ENCODE results near the gene CCDC188. TPM values are rescaled to one million over a fixed set of nuclear protein-coding genes. Genes with fewer than 3 reads are reported as not detected.

Gene CCDC188
- total and polyA plus RNA-seq, 2 donors (not counting 1 experiment from before 2014, with no cell fraction given): 0.33 to 0.59 TPM

GRCh38 chr22:20191000-20191515 lies 40.2 kb upstream of the CCDC188 start:
- Histone ChIP-seq H3K4me3 (replicated peaks in 1 of 4; ENCODE audit: control extremely low read depth in 1 of 4, insufficient read depth in 1 of 4, low read depth in 3 of 4, low read length in 4 of 4) (no peak overlapping the region), H3K4me2 (ENCODE audit: extremely low read depth, insufficient read depth, low read length) (no peak overlapping the region), H3K36me3 (ENCODE audit: control insufficient read depth, insufficient read depth, low read length) (no peaks in the 10 kb centered on the region), H3K4me1 (ENCODE audit: control insufficient read depth, extremely low read depth, insufficient read depth, low read length) (no peaks in the 10 kb centered on the region), H3K9me3 (ENCODE audit: control insufficient read depth, insufficient read depth, low read depth, low read length) (no peaks in the 10 kb centered on the region), H4K20me1 (ENCODE audit: control insufficient read depth, extremely low read depth, insufficient read depth, low read length) (peaks cover 2% of the 10 kb centered on the region), H3K79me2 (ENCODE audit: control insufficient read depth, insufficient read depth, low read length) (no peaks in the 10 kb centered on the region), H3K27ac (ENCODE audit: insufficient read depth, low read length) (no peak overlapping the region), H3K9ac (ENCODE audit: insufficient read depth, low read length) (no peak overlapping the region), H2AFZ (ENCODE audit: low read length) (no peak overlapping the region), H3K27me3 (ENCODE audit: control insufficient read depth, insufficient read depth, low read length) (no peaks in the 10 kb centered on the region)
- no peak for DNase-seq (ENCODE audit: low read depth in 2 of 2)
- TF ChIP-seq EZH2 (IDR thresholded peaks at IDR 0.05; ENCODE audit: low read length, missing control alignments) (no peak), CTCF (conservative IDR thresholded peaks at IDR 0.05 in 1 of 2, IDR thresholded peaks at IDR 0.05 in 1 of 2; ENCODE audit: low read depth in 1 of 2, low read length in 2 of 2) (no peak)

- H3K9me3 ChIP-seq (ENCODE audit: control insufficient read depth, insufficient read depth, low read depth, low read length): no peaks in the 10 kb centered on the region
- TF ChIP-seq CTCF (conservative IDR thresholded peaks at IDR 0.05 in 1 of 2, IDR thresholded peaks at IDR 0.05 in 1 of 2; ENCODE audit: low read depth in 1 of 2, low read length in 2 of 2): no peak
- no peak for TF ChIP-seq EZH2 (IDR thresholded peaks at IDR 0.05; ENCODE audit: low read length, missing control alignments)
- no peaks in the 10 kb centered on the region for H3K27me3 ChIP-seq (ENCODE audit: control insufficient read depth, insufficient read depth, low read length)
- no peak overlapping the region for H3K4me2 ChIP-seq (ENCODE audit: extremely low read depth, insufficient read depth, low read length)
- peaks cover 2% of the 10 kb centered on the region for H4K20me1 ChIP-seq (ENCODE audit: control insufficient read depth, extremely low read depth, insufficient read depth, low read length)
- H3K4me3 ChIP-seq (replicated peaks in 1 of 4; ENCODE audit: control extremely low read depth in 1 of 4, insufficient read depth in 1 of 4, low read depth in 3 of 4, low read length in 4 of 4): no peak overlapping the region
- H3K4me1 ChIP-seq (ENCODE audit: control insufficient read depth, extremely low read depth, insufficient read depth, low read length): no peaks in the 10 kb centered on the region
- DNase-seq (ENCODE audit: low read depth in 2 of 2): no peak
- H3K79me2 ChIP-seq (ENCODE audit: control insufficient read depth, insufficient read depth, low read length): no peaks in the 10 kb centered on the region
- H3K9ac ChIP-seq (ENCODE audit: insufficient read depth, low read length): no peak overlapping the region
- H3K36me3 ChIP-seq (ENCODE audit: control insufficient read depth, insufficient read depth, low read length): no peaks in the 10 kb centered on the region
- no peak overlapping the region for H3K27ac ChIP-seq (ENCODE audit: insufficient read depth, low read length)
- H2AFZ ChIP-seq (ENCODE audit: low read length): no peak overlapping the region
These were observed 37.7 kb upstream of the CCDC188 start for GRCh38 chr22:20188567-20188877.

GRCh38 chr22:20187777-20188566 lies 37.1 kb upstream of the CCDC188 start:
- Histone ChIP-seq H3K79me2 (ENCODE audit: control insufficient read depth, insufficient read depth, low read length) (no peaks in the 10 kb centered on the region), H3K4me1 (ENCODE audit: control insufficient read depth, extremely low read depth, insufficient read depth, low read length) (no peaks in the 10 kb centered on the region), H3K4me3 (replicated peaks in 1 of 4; ENCODE audit: control extremely low read depth in 1 of 4, insufficient read depth in 1 of 4, low read depth in 3 of 4, low read length in 4 of 4) (no peak overlapping the region), H3K9me3 (ENCODE audit: control insufficient read depth, insufficient read depth, low read depth, low read length) (no peaks in the 10 kb centered on the region), H3K9ac (ENCODE audit: insufficient read depth, low read length) (no peak overlapping the region), H2AFZ (ENCODE audit: low read length) (no peak overlapping the region), H3K27me3 (ENCODE audit: control insufficient read depth, insufficient read depth, low read length) (no peaks in the 10 kb centered on the region), H4K20me1 (ENCODE audit: control insufficient read depth, extremely low read depth, insufficient read depth, low read length) (peaks cover 2% of the 10 kb centered on the region), H3K36me3 (ENCODE audit: control insufficient read depth, insufficient read depth, low read length) (no peaks in the 10 kb centered on the region), H3K27ac (ENCODE audit: insufficient read depth, low read length) (no peak overlapping the region), H3K4me2 (ENCODE audit: extremely low read depth, insufficient read depth, low read length) (no peak overlapping the region)
- DNase-seq (ENCODE audit: low read depth in 2 of 2): no peak
- no peak for TF ChIP-seq EZH2 (IDR thresholded peaks at IDR 0.05; ENCODE audit: low read length, missing control alignments)
- TF ChIP-seq CTCF (conservative IDR thresholded peaks at IDR 0.05 in 1 of 2, IDR thresholded peaks at IDR 0.05 in 1 of 2; ENCODE audit: low read depth in 1 of 2, low read length in 2 of 2): no peak

Measured in fibroblast of lung (primary cell).